GF-D8 (cell line): Measurements from ENCODE around the gene PRSS1.

Experiments used
- DNase-seq: peaks from one replicate; lab custom pipeline; 2025; lab: John Stamatoyannopoulos, UW

Gene PRSS1

GRCh38 chr7:142795339-142795863 lies 46.1 kb downstream of the PRSS1 start:
- DNase-seq: no peak

- no peak for DNase-seq
These were observed 46.8 kb downstream of the PRSS1 start for GRCh38 chr7:142796001-142796500.

GRCh38 chr7:142796501-142797390 lies 47.5 kb downstream of the PRSS1 start:
- DNase-seq: no peak

GRCh38 chr7:142797391-142798377 lies 48.4 kb downstream of the PRSS1 start:
- no peak for DNase-seq

GRCh38 chr7:142798451-142799436 lies 49.5 kb downstream of the PRSS1 start:
- DNase-seq: no peak

GRCh38 chr7:142799437-142799835 lies 50.2 kb downstream of the PRSS1 start:
- no peak for DNase-seq

- no peak for DNase-seq
These were observed 50.8 kb downstream of the PRSS1 start for GRCh38 chr7:142800088-142800487.

GRCh38 chr7:142800699-142801260 lies 51.5 kb downstream of the PRSS1 start:
- DNase-seq: no peak

- no peak for DNase-seq
These were observed 52.5 kb downstream of the PRSS1 start for GRCh38 chr7:142801601-142802295.

- DNase-seq: no peak
These were observed 53.0 kb downstream of the PRSS1 start for GRCh38 chr7:142802301-142802700.
